Endothelial cell (in vitro differentiated cells): Measurements from ENCODE around the gene GJD4. TPM values are rescaled to one million over a fixed set of nuclear protein-coding genes. Genes with fewer than 3 reads are reported as not detected.

ENCODE experiments used
- DNase-seq: peaks from one replicate; pipeline ENCODE4 v3.0.0; 2021; ENCODE audit warnings: low spot score
- H3K27ac Mint-ChIP-seq: one replicate; pipeline ENCODE4 v1.8.0; 2021; ENCODE audit warnings: mixed read lengths, inconsistent platforms; ENCODE audit not compliant: unreplicated experiment
- H3K27me3 Mint-ChIP-seq: one replicate; pipeline ENCODE4 v1.8.0; 2021; ENCODE audit warnings: mild to moderate bottlenecking, moderate library complexity, mixed read lengths, inconsistent platforms; ENCODE audit not compliant: unreplicated experiment
- H3K36me3 Mint-ChIP-seq: one replicate; pipeline ENCODE4 v1.8.0; 2021; ENCODE audit warnings: mild to moderate bottlenecking, low read depth, mixed read lengths, inconsistent platforms; ENCODE audit not compliant: unreplicated experiment
- H3K4me1 Mint-ChIP-seq: one replicate; pipeline ENCODE4 v1.8.0; 2021; ENCODE audit warnings: mild to moderate bottlenecking, mixed read lengths, inconsistent platforms; ENCODE audit not compliant: unreplicated experiment
- H3K4me3 Mint-ChIP-seq: one replicate; pipeline ENCODE4 v1.8.0; 2021; ENCODE audit warnings: mild to moderate bottlenecking, mixed read lengths, inconsistent platforms; ENCODE audit not compliant: unreplicated experiment
- H3K9me3 Mint-ChIP-seq: one replicate; pipeline ENCODE4 v1.8.0; 2021; ENCODE audit warnings: mixed read lengths, inconsistent platforms; ENCODE audit not compliant: unreplicated experiment
- total RNA-seq: library from RNA; stranded (reverse); fragmentation: NEBNext Ultra II Directional; extraction: Animal tissue kit (Norgen Biotek cat#: 25700); gene quantifications from one replicate; pipeline ENCODE4 v1.2.1, GENCODE V29; 2021; ENCODE audit not compliant: unreplicated experiment
- TF ChIP-seq, protein P1 (sequence below): fragments of 200-600 bp; sonication (generic); IDR thresholded peaks from one replicate; pipeline ENCODE4 v1.5.0; 2021; ENCODE audit warnings: antibody characterized with exemption; ENCODE audit not compliant: unreplicated experiment

GJD4 gene
- total RNA-seq, 1 donor from 2014 or later: not detected

DNA sequence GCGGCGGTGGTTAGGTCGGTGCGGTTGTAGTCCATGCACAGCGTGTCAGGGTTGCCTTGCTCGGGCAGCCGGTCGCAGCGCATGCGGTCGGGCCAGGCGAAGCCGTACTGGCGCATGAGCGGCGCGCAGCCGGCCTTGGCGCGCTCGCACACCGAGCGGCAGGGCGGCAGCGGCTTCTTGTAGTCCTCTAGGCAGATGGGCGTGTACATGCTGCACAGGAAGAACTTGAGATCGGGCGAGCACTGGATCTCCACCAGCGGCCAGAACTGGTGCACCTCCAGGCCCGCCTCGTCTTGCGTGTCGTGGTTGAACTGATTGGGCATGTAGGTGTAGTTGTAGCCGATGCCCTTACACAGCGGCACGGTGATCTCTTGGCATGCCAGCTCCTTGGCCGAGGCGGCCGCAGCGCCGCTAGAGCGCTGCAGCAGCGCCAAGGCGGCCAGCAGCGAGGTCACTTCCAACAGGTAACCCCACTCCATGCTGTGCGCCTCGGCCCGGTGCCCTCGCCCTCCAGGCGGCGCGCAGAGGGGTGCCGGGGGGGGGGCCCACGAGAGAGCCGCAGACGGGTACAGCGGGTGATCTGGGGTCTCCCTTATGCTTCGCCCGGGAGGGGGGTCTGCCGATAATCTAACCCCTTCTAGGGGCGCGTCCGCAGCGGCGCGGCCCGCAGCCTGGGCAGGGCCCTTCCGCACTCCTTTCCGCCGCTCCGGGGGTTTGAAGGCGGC, 36.0 kb downstream of the GJD4 start:
- DNase-seq: peak; percentile 68
- peaks cover 16% of the 10 kb centered on the region for H3K27me3 Mint-ChIP-seq
- TF ChIP-seq, protein P1, sequence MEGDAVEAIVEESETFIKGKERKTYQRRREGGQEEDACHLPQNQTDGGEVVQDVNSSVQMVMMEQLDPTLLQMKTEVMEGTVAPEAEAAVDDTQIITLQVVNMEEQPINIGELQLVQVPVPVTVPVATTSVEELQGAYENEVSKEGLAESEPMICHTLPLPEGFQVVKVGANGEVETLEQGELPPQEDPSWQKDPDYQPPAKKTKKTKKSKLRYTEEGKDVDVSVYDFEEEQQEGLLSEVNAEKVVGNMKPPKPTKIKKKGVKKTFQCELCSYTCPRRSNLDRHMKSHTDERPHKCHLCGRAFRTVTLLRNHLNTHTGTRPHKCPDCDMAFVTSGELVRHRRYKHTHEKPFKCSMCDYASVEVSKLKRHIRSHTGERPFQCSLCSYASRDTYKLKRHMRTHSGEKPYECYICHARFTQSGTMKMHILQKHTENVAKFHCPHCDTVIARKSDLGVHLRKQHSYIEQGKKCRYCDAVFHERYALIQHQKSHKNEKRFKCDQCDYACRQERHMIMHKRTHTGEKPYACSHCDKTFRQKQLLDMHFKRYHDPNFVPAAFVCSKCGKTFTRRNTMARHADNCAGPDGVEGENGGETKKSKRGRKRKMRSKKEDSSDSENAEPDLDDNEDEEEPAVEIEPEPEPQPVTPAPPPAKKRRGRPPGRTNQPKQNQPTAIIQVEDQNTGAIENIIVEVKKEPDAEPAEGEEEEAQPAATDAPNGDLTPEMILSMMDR: no peak
- H3K9me3 Mint-ChIP-seq: no peaks in the 10 kb centered on the region
- peak overlapping the region; percentile 90 for H3K4me3 Mint-ChIP-seq
- H3K27ac Mint-ChIP-seq: peak overlapping the region; percentile 61
- peaks cover 22% of the 10 kb centered on the region for H3K4me1 Mint-ChIP-seq
- peaks cover 4% of the 10 kb centered on the region for H3K36me3 Mint-ChIP-seq

DNA sequence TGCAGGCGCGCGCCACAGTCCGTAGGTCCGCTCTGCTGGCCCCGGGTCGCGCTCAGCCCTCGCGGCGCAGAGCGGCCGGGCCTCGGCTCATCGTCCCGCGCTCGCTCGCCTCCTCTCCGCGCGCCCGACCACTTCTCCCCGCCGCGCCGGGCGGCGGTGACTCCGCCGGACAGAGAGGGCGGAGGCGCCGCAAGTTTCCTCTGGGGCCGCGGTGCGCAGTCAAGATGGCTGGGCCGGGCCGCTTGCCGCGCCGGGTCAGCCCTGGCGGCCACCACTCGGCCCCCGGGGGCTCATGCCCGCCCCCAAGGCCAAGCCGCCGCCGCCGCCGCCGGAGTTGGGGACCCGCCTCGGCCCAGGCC, 36.5 kb downstream of the GJD4 start:
- Mint-ChIP-seq H3K27ac (no peak overlapping the region), H3K9me3 (no peaks in the 10 kb centered on the region), H3K4me3 (peak overlapping the region; percentile 95), H3K27me3 (peaks cover 16% of the 10 kb centered on the region), H3K36me3 (peaks cover 4% of the 10 kb centered on the region), H3K4me1 (peaks cover 21% of the 10 kb centered on the region)
- DNase-seq: peak; percentile 57
- TF ChIP-seq, protein P1: no peak

DNA sequence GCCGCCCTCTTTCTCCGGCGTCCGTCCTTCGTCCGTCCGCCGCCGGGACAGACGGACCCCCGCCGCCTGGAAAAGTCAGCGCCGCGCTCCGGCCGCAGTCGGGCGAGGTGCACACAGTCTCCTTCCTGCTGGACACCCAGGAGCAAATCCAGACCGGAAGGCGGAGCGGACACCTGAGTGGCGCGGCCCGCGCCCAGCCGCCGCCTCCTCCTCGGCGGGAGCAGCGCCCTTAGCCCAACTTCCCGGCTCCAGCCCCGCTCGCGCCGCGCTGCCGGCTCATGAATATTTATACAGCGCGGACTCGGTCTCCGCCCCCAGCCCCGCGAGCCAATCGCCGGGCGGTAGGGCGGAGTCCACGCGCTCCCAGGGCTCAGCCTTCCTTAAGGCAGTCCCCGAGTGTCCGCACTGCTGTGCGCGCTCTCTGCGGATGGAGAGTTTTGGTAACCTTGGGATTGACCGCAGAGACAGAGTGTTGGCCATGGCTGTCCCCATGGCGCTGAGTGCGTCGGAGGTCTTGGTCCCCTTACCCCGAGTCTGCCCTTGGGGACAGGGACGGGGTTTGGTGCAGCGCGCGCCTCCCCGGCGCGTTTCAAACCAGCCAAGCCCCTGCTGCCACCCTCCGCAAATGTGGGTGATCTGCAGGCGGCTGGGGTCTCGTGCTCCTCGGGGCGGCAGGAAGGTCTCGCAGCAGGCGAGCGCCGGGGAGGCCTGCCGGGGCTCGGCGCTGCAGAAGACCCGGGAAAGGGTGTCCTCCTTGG, 37.1 kb downstream of the GJD4 start, which contains the start of gene FZD8:
Gene FZD8 (minus strand): TSS at position 262 of the 758 bp plus-strand sequence. CDS start 867 bp downstream, outside the sequence.
- no peaks in the 10 kb centered on the region for H3K9me3 Mint-ChIP-seq
- peak within 1 kb of the TSS; percentile 61 for H3K27ac Mint-ChIP-seq
- peak within 1 kb of the TSS; percentile 95 for H3K4me3 Mint-ChIP-seq
- peak; percentile 93 for DNase-seq
- peaks cover 16% of the 10 kb centered on the region for H3K27me3 Mint-ChIP-seq
- H3K4me1 Mint-ChIP-seq: peaks cover 19% of the 10 kb centered on the region
- H3K36me3 Mint-ChIP-seq: peaks cover 4% of the 10 kb centered on the region
- TF ChIP-seq, protein P1: peak; percentile 16

DNA sequence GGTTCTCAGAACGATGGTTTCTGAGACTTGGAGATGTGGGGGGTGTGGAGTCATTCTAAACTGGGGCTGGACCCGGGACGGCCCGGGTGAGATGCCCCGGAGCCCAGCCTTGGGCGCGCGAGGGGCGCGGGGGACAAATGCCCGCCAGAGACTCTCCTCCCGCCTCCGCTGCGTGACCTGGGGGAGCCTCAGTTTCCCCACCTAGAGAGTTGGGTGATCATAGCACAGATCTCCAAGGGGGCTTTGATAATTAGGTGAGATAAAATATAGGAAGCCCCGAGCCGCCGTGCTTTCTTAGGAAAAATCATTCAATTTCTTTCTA, 37.6 kb downstream of the GJD4 start:
- Mint-ChIP-seq H3K27me3 (peaks cover 16% of the 10 kb centered on the region), H3K4me3 (peak overlapping the region; percentile 95), H3K36me3 (peaks cover 4% of the 10 kb centered on the region), H3K9me3 (no peaks in the 10 kb centered on the region), H3K27ac (no peak overlapping the region), H3K4me1 (peaks cover 17% of the 10 kb centered on the region)
- TF ChIP-seq, protein P1: no peak
- no peak for DNase-seq
